WERI-Rb-1 (cell line): Measurements from ENCODE around the gene OMD.

Source experiments
- DNase-seq: peaks from one replicate; pipeline ENCODE4 v3.0.0-alpha.2; 2020
- H3K27ac ChIP-seq: fragments of 250-450 bp; sonication (Bioruptor Pico); 2 replicates; pipeline ENCODE4 v1.5.1; 2020; ENCODE audit warnings: mild to moderate bottlenecking, moderate library complexity
- H3K27me3 ChIP-seq: fragments of 250-450 bp; sonication (Bioruptor Pico); 2 replicates; pipeline ENCODE4 v1.5.1; 2021; ENCODE audit warnings: mild to moderate bottlenecking, low read depth, moderate library complexity; ENCODE audit not compliant: insufficient read depth, severe bottlenecking
- H3K36me3 ChIP-seq: fragments of 250-450 bp; sonication (Bioruptor Pico); 2 replicates; pipeline ENCODE4 v1.5.1; 2020; ENCODE audit warnings: mild to moderate bottlenecking, moderate library complexity
- H3K4me3 ChIP-seq: 2 replicates; pipeline ENCODE4 v1.5.1; 2011; ENCODE audit warnings: low read depth, mild to moderate bottlenecking, control low read depth, low read length
- H3K9me3 ChIP-seq: fragments of 250-450 bp; sonication (Bioruptor Pico); 2 replicates; pipeline ENCODE4 v1.5.1; 2021; ENCODE audit warnings: mild to moderate bottlenecking, moderate library complexity; ENCODE audit not compliant: severe bottlenecking
- CTCF ChIP-seq: IDR thresholded peaks from 2 replicates; pipeline ENCODE4 v1.5.1; 2011; ENCODE audit warnings: low read depth, mild to moderate bottlenecking, control low read depth, inconsistent platforms, low read length

Gene OMD

GRCh38 chr9:92402826-92403745 lies 21.2 kb downstream of the OMD start:
- Histone ChIP-seq H3K36me3 (no peaks in the 10 kb centered on the region), H3K9me3 (no peaks in the 10 kb centered on the region), H3K4me3 (no peak overlapping the region), H3K27me3 (no peaks in the 10 kb centered on the region), H3K27ac (no peak overlapping the region)
- DNase-seq = no peak
- no peak for TF ChIP-seq CTCF

DNA sequence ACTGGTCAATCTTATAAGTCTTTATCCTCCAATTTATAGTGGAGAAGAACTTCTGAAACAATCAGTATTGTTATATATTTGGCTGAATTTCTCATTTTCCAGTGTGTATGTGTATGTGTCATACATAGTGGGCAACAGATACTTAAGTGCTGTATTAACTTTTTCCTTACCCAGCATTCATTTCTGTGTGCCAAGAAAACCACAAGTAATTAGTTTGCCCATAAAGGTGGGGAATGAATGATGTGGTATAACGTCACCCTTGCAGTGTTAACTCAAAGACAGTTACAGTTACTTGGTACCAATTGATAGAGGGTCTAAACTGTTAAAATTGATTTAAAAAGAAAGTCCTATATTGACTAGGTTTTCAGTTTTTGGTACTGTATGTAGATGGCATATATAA lies 21.9 kb downstream of the OMD start:
- no peak overlapping the region for H3K27ac ChIP-seq
- no peak for DNase-seq

DNA sequence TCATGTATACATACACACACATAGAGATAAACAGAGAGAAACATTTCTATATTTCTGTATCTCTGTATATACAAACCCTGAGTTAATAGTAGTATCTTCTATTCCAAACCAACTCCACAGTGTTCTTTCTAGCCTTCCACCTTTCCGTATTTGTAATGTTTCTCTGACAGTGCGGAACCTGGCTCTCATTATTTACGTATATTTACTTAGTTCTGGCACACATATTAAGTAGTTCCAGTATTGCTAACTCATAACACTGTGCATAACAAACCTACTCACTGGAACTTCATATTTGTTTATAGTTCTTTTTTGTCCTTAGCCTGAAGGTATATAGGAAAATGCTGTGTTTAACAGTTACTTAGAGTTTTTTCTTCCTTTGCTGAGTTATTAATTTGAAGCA lies 26.4 kb downstream of the OMD start:
- DNase-seq = no peak
- Histone ChIP-seq H3K9me3 (no peaks in the 10 kb centered on the region), H3K27ac (no peak overlapping the region), H3K36me3 (no peaks in the 10 kb centered on the region), H3K27me3 (no peaks in the 10 kb centered on the region), H3K4me3 (no peak overlapping the region)
- TF ChIP-seq CTCF = no peak

More for the DNA sequence above, 21.9 kb downstream of the OMD start:
- H3K4me3 ChIP-seq = no peak overlapping the region
- TF ChIP-seq CTCF = no peak
- H3K9me3 ChIP-seq = no peaks in the 10 kb centered on the region
- no peaks in the 10 kb centered on the region for H3K36me3 ChIP-seq
- H3K27me3 ChIP-seq = no peaks in the 10 kb centered on the region

DNA sequence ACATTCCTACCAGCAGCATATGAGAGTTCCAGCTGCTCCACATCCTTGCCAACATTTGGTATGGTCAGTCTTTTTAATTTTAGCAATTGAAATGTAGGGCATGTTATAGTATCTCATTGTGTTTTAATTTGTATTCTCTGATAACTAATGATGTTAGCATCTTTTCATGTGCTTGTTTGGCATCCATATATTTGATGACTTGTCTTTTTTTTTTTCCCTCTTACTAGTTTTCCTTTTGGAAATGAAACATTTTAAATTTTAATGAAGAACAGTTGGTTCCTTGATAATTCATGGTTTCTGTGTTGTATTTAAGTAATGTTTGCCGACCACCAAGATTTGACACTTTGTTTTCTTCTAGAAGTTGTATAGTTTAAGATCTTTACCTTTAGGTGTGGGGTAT lies 28.7 kb downstream of the OMD start:
- H3K36me3 ChIP-seq = no peaks in the 10 kb centered on the region
- no peak overlapping the region for H3K27ac ChIP-seq
- no peaks in the 10 kb centered on the region for H3K27me3 ChIP-seq
- DNase-seq = no peak
- no peaks in the 10 kb centered on the region for H3K9me3 ChIP-seq
- no peak for TF ChIP-seq CTCF
- H3K4me3 ChIP-seq = no peak overlapping the region

DNA sequence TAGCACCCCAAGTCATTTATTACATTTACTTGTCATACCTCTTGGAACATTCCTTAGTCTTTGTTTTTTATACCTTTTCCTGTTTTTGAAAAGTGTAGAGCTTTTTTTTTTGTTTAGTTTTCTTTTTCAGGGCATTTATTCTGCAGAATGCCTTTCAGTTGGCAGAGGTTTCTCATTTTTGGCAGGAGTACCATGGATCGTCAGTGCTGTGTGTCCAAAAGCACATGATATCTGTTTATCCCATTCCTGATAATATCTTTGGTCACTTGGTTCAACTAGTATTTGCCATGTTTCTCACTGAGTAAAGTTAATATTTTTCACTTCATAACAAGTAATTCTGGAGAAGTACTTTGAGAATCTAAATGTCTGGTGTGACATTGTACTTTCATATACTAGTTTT lies 30.6 kb downstream of the OMD start:
- Histone ChIP-seq H3K9me3 (no peaks in the 10 kb centered on the region), H3K4me3 (no peak overlapping the region), H3K36me3 (no peaks in the 10 kb centered on the region), H3K27ac (no peak overlapping the region), H3K27me3 (no peaks in the 10 kb centered on the region)
- TF ChIP-seq CTCF = no peak
- no peak for DNase-seq
